Glomerular endothelial cell (primary cell): ENCODE results near the gene SPOCD1. TPM values are rescaled to one million over a fixed set of nuclear protein-coding genes. Genes with fewer than 3 reads are reported as not detected.

Source experiments
- DNase-seq: peaks from one replicate; pipeline ENCODE4 v3.0.0-alpha.2; 2011; ENCODE audit warnings: low read depth, low spot score; ENCODE audit errors: extremely low read depth
- total RNA-seq: library from RNA; depleted of rRNA; stranded (reverse); fragments of >200 nt; gene quantifications from 2 replicates; pipeline ENCODE4 v1.2.3, GENCODE V29; 2015

SPOCD1 gene
- total RNA-seq, 1 donor from 2014 or later: 48.2 TPM

DNA sequence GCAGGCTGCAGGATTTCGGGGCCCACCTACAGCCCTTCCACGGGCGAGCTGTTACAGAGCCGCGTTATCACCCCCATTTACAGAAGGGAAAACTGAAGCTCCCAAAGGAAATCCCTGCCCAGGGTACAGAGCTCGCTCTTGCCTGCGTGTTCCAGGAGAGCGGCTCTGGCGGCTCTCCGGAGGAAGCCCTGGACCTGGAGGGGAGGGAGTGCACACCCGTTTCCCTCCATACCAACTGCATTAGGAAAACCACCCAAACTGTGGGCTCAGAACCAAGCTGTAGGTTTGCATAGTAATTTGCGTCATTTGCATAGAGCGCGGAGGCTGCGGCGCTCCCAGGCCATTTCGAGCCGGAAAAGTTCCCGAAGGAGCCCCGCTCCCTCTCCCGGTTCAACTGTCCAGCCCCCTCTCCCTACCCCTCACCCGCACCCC lies 27.0 kb downstream of the SPOCD1 start:
- no peak for DNase-seq

DNA sequence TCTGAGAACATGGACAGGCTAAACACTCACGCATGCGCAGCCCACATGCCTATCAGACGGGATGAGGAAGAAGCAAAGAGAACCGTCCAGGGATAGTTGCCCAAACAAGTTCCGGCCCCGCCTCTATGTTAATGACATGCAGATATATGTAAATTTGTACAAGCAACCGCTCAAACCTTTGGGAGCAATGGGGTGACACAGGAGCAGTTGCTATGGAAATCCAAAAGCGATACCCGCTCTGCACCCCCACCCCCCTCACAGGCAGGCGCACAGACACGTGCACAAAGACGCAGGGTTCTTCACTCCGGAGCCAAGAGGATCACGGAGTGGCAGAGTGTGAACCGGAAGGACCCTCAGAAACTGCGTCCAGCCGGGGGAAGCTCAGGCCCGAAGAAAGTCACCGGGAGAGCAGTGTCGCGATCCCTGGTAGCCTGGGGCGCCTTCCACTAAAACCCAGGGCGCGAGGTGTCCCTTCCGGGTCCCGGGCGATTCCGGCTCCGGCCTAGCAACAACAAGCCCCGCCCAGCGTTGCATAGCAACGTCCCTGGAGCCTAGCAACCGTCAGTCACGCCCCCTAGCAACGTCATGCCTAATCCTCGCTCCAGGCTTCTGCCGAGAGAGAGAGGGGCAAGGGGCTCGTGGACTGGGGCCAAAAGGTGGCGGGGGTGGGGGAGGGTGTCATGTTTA lies 27.5 kb downstream of the SPOCD1 start:
- peak; percentile 64 for DNase-seq

DNA sequence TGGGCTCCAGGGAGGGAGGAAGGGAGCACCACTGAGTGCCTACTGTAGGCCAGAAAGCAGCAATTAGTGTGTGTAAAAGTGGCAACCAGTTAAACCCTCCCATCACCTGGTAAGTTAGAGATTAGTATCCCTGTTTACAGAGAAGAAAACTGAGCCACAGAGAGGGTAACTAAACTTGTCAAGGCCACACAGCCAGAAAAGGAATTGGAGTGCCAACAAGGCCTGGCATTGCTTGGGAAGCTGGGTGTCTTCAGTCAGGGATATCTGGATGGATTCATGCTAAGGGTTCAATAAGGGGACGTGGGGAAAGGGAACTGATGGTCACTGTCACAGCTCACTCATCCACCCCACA lies 28.1 kb downstream of the SPOCD1 start:
- no peak for DNase-seq

DNA sequence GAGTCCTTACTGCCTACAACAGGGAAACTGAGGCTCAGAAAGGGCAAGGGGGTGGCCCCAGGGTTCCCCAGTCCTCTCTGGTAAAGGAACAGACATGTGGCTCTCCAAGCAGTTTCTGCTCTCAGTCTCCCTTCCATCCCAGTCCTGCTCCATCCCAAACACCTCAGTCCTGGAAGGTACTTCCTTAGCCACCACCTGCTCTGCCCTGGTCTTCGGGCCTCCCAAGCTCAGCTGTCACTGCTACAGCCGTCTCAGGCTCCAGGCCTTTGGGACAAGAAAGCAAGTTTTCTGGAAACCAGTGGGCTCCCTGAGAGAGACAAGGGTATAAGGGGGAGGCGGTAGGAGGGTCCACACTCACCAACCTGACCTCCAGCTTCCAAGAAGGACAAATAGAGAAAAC lies 28.6 kb downstream of the SPOCD1 start:
- DNase-seq: no peak

DNA sequence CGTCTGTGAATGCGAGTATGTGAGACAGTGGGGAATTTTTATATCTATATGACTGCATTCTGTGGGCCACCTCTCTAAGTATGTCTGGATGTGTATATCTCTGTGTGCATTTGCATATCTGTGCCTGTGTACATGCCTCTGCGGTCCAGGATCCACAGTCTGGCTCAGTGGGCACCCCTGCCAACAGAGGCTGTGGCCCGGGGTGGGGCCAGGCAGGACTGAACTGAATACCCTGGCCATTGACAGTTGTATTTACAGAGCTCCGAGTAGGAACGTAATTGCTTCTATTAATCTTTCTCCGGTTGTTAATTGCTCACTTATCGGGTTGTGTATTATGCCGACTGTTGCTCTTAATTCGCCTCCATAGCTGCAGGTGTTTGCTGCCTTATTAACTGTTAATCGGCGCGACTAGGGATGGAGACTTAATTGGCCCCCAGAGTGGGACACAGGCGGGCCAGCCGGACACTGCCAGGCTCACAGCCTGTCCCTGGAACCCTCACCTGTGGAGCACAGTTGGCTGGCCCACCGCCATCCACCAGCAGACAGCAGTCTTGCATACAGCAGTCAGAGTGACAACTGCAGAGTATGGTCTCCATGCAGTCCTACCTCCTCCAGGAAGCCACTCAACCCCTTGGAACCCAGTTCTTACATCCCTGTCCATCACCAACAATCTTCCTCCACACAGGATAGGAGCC lies 29.3 kb downstream of the SPOCD1 start:
- DNase-seq: no peak

DNA sequence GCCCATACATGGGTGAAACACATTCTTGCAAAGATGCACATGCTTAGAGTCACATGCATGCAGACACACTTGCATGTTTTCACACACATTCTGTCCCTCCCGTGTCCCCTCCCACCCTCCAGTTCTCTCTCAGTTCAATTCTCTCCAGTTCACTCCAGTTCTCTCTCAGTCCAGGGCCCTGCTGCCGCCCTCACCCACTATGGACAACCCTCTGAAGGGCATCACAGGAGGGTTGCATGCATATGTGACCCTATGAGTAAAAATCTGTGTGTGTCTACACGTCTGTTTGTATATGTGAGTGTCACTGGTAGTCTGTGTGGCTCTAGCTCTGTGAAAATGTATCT lies 29.9 kb downstream of the SPOCD1 start:
- no peak for DNase-seq

DNA sequence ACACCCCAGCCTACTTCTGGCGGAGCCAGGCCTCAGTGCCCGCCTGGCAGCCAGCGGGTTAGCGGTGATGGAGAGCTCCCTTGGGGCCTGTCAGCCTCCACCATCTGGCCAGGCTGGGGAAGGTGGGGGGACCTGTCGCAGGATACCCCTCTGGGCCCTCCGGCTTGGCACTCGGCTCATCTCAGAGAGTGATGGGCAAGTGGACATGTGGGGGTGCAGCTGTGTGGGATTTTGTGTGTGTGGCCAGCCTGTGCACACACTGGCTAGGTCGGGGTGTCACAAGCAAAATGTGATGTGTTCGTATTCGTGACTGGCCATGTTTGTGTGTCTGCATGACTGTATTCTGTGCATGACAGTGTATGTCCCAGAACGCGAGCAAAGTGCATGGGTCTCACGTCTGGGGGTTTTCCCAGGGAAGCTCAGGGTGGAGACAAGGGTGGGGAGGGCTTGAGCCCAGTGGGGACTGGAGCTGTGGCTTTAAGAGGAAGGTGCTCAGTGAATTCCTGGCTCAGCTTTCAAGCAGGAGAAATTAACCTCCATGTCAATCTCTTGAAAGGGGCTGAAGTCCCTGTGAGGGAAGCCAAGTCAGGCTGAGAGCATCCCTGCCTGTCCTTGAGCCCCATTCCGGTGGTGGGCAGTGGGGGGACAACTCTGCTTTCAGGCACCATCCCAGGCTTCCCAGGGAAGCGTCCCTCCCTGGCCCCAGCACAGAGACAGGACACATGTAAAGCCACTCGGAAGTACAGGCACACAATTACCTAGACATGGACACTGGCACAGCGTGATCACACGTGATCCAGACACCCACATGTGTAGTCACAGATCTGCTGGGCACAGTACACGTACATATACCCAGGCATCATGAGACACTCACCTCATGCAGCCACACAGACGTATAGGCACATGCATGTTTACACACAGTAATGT lies 30.5 kb downstream of the SPOCD1 start:
- no peak for DNase-seq

DNA sequence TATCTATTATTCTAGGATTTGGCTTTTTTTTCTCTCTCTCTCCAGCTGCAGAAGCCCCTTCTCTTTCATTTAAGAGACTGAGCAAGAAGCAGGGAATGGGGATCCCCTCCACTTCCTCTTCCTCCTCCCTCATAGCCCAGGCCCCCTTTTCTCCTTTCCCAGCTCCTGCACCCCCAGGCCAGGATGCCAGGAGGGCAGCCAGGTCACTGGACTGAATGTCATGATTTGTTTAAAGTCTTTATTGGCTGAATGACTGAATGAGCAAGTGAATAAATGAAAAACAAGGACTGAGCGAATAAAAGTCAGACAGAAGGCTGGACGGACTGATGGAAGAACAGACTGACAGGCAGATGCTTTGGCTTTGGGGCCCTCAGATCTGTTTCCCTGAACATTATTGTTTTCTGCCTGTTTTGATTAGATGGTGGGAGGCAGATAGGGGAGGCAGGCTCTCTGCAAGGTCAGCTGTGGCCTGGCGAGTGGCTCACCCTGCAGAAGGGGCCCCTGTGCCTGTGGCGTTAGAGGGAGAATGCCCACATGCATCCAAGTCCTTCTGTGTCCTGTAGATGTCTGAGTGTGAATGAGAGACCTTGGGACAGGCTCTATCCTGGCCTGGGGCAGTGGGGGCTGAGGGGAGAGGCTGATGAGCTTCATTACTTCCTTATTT lies 31.3 kb downstream of the SPOCD1 start:
- DNase-seq: no peak

DNA sequence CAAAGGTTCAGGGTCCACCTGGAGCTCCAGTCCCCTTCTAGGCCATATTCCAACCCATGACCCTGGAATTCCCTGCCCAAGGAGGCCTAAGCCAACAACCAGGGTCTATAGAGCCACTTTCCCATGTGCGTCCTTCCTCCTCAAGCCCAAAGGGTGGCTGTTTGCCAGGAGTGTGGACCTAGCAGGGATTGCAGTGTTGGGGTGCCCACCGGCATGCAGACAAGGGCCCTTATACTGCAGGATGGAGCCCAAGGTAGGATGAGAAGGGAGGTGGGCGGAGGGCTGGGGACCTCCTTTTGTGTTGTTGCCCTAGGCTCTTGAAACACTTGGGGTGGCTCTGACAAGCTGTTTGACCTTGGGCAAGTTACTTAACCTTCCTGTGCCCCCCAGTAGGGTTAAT lies 32.0 kb downstream of the SPOCD1 start:
- DNase-seq: no peak

DNA sequence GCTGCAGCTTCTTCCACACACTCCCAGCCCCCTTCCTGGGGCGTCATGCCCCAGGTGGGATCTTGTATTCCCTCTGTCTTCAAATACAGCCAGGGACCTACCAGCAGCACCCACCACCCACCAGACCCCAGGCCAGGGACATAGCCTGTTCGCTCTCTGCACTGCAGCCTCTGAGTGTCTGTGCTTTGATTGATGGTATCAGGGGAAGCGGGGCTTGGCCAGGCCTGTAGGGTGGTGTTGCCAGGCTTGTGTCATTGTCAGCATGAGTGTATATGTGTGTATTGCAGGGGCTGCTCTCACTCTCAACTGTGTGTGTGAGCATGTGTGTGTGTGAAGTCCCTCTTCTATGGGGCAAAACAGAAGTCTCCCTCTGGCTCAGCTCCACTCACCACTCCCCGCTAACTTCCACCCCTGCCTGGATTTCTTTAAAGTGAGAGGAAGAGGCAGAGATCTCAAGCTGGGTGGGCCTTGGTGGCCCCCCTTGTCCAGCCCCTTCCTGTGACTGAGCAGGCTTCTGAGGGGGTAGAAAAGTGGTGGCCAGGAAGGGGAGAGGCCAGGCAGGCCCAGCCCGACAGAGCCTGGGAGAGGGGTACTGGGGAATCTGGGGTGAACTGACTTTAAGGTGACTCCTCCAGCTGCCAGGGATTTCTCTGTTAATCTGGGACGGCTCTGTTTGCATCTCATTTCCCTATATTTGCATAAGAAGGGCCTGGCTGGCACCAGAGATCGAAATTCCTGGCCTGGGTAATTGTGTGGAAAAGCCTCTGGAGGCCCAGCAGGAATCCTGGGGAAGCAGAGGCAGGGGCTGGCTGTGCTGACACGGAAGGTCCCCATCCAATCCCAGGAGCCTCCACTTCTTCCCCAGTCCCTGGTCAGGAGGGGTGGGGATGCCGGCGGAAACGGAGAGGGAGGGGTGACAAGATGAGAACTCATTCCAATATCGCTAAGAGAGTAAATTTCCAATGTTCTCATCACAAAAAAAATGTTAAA lies 33.1 kb downstream of the SPOCD1 start:
- no peak for DNase-seq

DNA sequence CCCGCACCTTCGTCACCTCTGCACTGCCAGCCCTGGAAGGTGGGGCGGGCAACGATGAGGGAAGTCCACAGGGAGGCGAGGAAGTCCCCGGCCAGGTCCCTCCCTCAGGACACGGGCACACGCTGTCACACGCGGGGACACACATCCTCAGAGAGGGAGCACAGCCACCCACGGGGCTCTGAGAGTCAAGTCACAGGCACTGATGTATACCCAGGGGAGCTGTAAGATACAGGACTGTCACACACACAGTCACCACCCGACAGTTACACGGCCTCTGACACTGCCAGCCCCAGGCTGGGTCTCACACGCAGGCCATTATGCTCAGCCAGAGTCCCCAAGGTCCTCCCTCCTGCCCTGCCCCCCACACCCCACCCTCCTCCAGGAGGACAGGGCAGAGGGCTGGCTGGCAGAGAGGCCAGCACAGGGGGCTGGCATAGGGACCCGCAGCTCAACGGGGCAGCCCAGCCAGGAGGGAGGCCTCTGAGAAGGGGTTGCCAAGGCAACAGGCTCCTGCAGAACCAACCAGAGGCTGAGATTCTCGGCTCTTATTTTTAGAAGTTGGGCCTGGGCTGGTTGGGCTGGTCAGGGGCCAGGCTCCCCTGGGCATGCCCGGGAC lies 34.0 kb downstream of the SPOCD1 start:
- DNase-seq: no peak

DNA sequence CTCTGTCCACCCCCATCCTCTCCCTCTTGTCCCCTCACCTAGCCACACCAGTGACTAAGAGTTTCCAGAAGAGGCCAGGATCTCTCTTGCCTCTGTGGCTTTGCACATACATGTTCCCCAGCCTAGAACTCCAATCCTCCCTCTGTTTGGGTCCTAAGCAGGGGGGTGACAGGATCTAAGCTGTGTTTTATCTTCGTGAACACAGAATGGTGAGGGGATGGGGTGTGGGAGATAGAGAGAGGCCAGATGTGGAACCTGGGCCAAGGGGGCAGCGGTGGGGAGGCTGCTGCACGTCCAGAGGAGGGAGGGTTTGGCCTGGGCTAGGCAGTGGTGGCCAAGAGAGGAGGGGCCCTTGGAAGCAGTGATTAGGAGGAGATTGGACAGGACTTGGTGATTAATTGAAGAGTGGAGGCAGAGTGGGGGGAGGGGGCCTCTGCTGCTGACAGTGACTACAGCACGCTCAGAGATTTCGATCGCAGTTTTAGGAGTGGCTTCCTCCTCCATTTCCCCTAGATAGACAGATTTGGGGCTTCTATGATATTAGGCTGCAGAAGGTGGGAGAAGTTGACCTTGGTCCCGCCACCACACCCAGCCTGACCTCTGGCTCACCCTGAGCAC lies 34.6 kb downstream of the SPOCD1 start:
- no peak for DNase-seq

DNA sequence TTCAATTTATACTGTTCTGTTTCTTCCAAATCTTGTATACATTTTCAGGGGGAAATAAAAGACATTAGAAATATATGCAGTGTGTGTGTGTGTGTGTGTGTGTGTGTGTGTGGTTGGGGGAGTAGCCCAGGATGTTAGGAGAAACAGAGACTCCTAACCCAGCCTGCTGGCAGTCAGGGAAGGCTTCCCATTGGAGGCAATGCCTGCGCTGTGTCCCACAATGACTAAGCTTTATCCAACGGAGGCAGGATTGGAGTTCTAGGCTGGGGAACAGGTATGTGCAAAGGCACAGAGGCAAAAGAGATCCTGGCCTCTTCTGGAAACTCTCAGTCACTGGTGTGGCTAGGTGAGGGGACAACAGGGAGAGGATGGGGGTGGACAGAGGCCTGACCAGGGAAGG lies 35.2 kb downstream of the SPOCD1 start:
- DNase-seq: no peak

DNA sequence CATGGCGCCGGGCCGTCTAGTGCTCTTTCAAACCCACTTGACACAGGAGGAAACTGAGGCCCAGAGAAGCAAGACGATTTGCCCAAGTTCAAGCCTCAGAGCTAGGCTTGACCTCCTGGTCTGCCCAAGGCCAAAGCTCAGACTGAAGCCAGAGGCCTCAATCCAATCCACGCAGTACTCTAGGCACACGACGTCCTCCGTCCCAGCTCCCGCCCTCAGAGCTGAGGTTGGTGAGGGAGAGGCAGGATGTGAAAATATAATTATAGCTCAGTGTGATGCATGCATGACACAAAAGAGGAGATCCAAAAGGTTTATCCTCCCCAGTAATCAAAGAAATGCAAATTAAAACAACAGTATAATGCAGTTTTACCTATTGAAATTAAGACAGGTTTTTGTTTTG lies 36.1 kb downstream of the SPOCD1 start:
- DNase-seq: no peak

DNA sequence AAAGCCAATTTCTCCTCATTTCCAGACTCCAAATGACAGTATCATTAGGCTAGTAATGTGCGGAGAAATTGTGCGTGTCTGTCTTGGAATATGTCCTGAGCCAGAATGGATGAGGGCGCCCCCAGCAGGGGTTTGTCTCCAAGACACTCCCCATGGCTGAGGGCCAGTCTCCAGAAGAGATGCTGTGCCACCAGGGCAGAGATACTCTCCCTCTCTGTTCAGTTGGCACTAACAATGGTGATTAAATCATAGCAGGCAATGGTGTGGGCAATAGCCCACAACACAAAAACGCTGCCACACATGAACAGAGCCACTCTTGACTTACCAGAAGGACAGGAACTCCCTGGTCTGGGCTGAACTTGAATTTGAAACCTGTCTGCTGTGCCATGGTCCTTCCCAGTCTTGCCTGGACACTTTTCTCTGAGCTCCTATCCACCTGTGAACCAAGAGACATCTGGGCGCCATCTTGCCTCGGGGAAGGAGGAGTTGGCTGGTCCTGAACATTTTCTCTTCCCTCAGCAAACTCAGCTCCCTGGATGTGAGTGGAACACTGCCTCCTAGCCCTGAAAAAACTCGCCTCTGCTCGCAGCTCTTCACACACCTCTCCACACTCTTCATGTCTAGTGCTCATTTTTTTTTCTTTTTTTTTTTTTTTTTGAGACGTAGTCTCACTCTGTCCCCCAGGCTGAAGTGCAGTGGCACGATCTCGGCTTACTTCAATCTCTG lies 36.9 kb downstream of the SPOCD1 start:
- DNase-seq: no peak

DNA sequence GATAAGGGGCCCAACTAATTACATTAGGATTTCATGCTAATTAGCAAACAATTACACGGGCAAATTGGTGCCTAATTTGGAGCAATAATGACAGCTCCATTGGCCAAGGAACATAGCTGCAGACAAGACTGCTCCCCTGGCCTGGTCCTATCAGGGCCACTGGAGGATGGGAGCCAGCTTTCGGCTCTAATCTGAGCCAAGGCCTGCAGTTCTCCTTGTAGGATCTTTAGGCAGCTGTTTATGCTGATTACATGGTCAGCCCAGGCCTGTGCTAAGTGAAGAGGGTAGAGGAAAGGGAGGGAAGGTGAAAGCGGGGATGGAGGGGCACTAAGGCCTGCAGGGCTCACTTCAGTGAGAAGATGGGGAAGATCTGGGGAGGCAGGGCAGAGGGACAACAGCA lies 39.3 kb downstream of the SPOCD1 start:
- DNase-seq: no peak

DNA sequence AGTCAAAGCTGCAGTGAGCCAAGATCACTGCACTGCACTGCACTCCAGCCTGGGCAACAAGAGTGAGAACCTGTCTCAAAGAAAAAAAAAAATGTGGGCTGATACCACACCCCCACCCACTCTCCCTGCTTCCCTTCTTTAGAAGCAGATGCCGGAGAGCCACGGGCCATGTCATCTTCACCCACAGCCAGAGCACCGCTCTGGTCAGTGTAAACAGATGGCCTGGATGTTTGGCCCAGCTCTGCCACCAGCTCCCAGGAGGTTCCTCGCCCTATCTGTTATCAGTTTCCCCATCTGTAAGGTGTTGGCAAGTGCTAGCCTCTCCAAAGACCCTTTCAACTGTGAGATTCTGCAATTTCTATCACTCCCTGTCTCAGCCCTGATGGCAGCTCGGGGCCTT lies 39.8 kb downstream of the SPOCD1 start:
- no peak for DNase-seq

DNA sequence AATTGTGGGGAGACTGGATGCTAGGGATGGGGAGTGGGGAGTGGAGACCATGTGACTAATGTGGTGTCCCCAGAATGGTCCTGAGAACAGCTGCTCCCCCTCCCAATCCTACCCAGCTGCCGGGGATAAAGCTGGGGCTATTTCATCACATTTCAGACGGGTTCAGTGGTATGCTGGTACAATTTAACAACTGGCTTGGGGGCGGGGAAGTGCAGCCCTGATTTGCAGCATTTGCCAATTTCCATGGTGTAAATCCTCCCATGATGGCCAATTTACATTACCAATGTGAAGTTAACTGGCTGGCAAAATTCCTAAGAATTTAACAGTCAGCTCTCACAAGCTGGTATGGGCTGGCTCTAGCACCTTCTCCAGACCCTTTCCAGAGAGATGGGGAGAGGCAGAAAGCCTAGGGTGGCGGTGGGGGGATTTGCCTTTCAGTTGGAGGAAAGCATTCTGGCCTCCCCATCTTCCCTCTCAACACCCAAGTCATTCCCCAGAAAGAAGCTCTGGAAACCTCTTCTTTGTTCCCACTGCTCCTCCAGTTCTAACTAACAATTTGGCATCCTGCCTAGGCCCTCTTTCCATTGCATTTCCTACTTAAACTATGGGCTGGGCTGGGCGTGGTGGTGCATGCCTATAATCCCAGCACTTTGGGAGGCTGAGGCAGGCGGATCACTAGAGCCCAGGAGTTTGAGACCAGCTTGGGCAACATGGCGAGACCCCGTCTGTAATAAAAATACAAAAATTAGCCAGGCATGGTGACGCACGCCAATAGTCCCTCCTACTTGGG lies 40.4 kb downstream of the SPOCD1 start:
- no peak for DNase-seq
